ENCODE data around the gene MME. TPM values are rescaled to one million over a fixed set of nuclear protein-coding genes. Genes with fewer than 3 reads are reported as not detected.

The MME gene
- total RNA-seq, 1 experiment from 2014 or later = 1.6 TPM

DNA sequence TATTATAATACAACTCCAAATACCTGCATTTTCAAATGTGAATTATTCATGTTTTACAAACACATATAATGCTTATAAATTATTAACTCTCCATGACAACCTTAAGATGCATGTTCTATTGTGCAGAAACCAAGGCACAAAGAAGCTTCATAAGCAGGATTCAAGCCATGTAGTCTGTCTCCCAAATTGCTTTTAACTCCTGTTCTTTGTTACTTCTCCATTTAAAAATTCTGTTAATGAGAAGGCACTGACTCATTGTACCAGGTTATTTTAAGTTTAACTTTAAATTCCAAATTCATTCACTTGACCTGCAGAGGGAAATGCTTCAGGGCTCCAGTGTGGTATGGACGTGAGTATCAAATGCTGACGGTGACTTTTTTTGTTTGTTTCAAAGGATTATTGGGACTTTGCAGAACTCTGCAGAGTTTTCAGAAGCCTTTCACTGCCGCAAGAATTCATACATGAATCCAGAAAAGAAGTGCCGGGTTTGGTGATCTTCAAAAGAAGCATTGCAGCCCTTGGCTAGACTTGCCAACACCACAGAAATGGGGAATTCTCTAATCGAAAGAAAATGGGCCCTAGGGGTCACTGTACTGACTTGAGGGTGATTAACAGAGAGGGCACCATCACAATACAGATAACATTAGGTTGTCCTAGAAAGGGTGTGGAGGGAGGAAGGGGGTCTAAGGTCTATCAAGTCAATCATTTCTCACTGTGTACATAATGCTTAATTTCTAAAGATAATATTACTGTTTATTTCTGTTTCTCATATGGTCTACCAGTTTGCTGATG is 100.0 kb downstream of the MME start:
- ATAC-seq = no peak
- in situ Hi-C loops (cut with HindIII; ENCODE audit: low pct_unique_long_range_greater_than_20kb, low sequenced_read_pairs) = no loop called here
- H3K9me3 ChIP-seq (ENCODE audit: control insufficient read depth, insufficient read depth, low read depth, low read length) = no peaks in the 10 kb centered on the region

DNA sequence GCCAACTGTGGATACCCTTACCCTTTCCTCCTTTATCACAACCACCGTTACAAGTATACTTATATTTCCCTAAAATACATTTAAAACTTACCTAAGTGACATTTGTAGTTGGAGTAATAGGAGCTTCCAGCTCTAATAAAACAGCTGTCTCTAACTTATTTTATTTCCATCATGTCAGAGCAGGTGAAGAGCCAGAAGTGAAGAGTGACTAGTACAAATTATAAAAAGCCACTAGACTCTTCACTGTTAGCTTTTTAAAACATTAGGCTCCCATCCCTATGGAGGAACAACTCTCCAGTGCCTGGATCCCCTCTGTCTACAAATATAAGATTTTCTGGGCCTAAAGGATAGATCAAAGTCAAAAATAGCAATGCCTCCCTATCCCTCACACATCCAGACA is 102.3 kb downstream of the MME start:
- ChIA-PET CTCF (no interaction called here), POLR2A (no interaction called here)
- DNase-seq (ENCODE audit: low read depth, low spot score) = no peak
- BruUV-seq (replicated peaks) = no TSS peak
- no peaks in the 10 kb centered on the region for H3K27me3 ChIP-seq (ENCODE audit: control insufficient read depth, insufficient read depth, low read length)
- no peak for ATAC-seq
- H3K36me3 ChIP-seq (ENCODE audit: control insufficient read depth, insufficient read depth, low read length) = no peaks in the 10 kb centered on the region
- H3K4me1 ChIP-seq (ENCODE audit: control insufficient read depth, insufficient read depth, low read length) = no peaks in the 10 kb centered on the region
- TF ChIP-seq SIN3A (IDR thresholded peaks at IDR 0.05; ENCODE audit: borderline replicate concordance, insufficient read depth, low read depth, low read length) (no peak), REST (IDR thresholded peaks at IDR 0.05; ENCODE audit: insufficient read depth in 1 of 2, low read depth in 2 of 2, low read length in 1 of 2) (no peak), POLR2AphosphoS5 (IDR thresholded peaks at IDR 0.05; ENCODE audit: low read depth, low read length) (no peak), TCF7L2 (IDR thresholded peaks at IDR 0.05; ENCODE audit: low read depth, low read length) (no peak)
- TF ChIP-seq, protein P1, sequence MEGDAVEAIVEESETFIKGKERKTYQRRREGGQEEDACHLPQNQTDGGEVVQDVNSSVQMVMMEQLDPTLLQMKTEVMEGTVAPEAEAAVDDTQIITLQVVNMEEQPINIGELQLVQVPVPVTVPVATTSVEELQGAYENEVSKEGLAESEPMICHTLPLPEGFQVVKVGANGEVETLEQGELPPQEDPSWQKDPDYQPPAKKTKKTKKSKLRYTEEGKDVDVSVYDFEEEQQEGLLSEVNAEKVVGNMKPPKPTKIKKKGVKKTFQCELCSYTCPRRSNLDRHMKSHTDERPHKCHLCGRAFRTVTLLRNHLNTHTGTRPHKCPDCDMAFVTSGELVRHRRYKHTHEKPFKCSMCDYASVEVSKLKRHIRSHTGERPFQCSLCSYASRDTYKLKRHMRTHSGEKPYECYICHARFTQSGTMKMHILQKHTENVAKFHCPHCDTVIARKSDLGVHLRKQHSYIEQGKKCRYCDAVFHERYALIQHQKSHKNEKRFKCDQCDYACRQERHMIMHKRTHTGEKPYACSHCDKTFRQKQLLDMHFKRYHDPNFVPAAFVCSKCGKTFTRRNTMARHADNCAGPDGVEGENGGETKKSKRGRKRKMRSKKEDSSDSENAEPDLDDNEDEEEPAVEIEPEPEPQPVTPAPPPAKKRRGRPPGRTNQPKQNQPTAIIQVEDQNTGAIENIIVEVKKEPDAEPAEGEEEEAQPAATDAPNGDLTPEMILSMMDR (IDR thresholded peaks at IDR 0.05) = no peak
- intact Hi-C loops (cut with micrococcal nuclease; ENCODE audit: unreplicated experiment) = no loop called here
- no peaks in the 10 kb centered on the region for H3K9me3 ChIP-seq (ENCODE audit: control insufficient read depth, insufficient read depth, low read depth, low read length)
- no peak overlapping the region for H3K4me3 ChIP-seq (ENCODE audit: low read depth in 2 of 2, low read length in 2 of 2)
- no peak overlapping the region for H3K27ac ChIP-seq (ENCODE audit: low read length)
- in situ Hi-C loops (cut with HindIII; ENCODE audit: low pct_unique_long_range_greater_than_20kb, low sequenced_read_pairs) = no loop called here

More for the DNA sequence above, 100.0 kb downstream of the MME start:
- Histone ChIP-seq H3K27me3 (ENCODE audit: control insufficient read depth, insufficient read depth, low read length) (no peaks in the 10 kb centered on the region), H3K27ac (ENCODE audit: low read length) (no peak overlapping the region), H3K4me1 (ENCODE audit: control insufficient read depth, insufficient read depth, low read length) (no peaks in the 10 kb centered on the region; the same call in 1 of the 2 replicates), H3K36me3 (ENCODE audit: control insufficient read depth, insufficient read depth, low read length) (no peaks in the 10 kb centered on the region), H3K4me3 (ENCODE audit: low read depth in 2 of 2, low read length in 2 of 2) (no peak overlapping the region)
- no peak for DNase-seq (ENCODE audit: low read depth, low spot score)
- BruUV-seq (replicated peaks) = no TSS peak
- TF ChIP-seq, protein P1 (IDR thresholded peaks at IDR 0.05) = no peak
- no peak for TF ChIP-seq SIN3A (IDR thresholded peaks at IDR 0.05; ENCODE audit: borderline replicate concordance, insufficient read depth, low read depth, low read length)
- TF ChIP-seq REST (IDR thresholded peaks at IDR 0.05; ENCODE audit: insufficient read depth in 1 of 2, low read depth in 2 of 2, low read length in 1 of 2) = no peak
- no peak for TF ChIP-seq POLR2AphosphoS5 (IDR thresholded peaks at IDR 0.05; ENCODE audit: low read depth, low read length)
- no peak for TF ChIP-seq TCF7L2 (IDR thresholded peaks at IDR 0.05; ENCODE audit: low read depth, low read length)
- ChIA-PET CTCF (no interaction called here), POLR2A (no interaction called here)
- intact Hi-C loops (cut with micrococcal nuclease; ENCODE audit: unreplicated experiment) = no loop called here

All from Panc1 (cell line).